ENCODE measurements around the gene SMIM17. TPM values are rescaled to one million over a fixed set of nuclear protein-coding genes. Genes with fewer than 3 reads are reported as not detected.

SMIM17 gene
- total RNA-seq (2014; rRNA removed; shearing (Covaris generic)) (0.43 TPM in 1 of 2 replicates, not detected in the other), polyA plus RNA-seq (2016; fragmentation: Nextera tagmentation; extraction: Ambion mirVana) (not detected in 2 replicates)

DNA sequence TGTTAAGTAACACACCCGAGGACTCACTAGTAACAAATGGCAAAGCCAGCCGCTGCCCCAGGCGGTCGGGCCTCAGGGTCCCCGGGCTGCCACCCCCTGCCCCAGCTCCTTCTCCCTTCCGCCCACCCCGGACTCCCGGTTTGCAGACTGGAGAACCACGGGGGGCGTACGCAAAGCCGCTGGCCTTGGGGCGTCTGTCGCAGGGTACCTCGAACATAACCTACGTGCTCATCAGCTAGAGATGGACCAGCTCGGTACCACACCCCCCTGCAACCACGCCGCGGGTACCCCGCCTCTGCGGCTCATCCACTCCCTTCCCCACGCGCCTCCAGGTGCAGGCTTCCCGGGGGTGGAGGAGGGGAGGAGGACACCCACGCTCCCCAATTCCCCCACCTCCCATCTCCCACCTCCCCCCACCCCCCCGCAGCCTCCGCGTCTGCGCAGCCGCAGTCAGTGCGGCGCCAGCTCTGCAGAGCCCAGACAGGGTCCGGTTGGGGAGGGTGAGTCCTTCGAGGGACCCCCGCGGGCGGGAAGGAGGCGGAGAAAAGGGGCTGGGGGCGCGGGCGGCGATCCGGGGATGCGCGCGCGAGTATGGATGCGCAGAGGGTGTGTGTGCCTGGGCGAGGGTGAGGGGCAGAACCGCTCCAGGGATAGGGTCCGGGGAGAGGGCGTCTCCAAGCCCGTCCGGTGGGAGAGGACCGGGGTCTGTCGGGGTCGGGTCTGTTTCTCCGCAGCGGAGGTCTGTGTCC is at the start of gene SMIM17:
TSS of gene SMIM17 (plus strand) at position 449 of the 749 bp plus-strand sequence. CDS start 2,509 bp downstream, outside the sequence.
- Histone ChIP-seq H3K9me2 (ENCODE audit: insufficient read depth) (no peaks in the 10 kb centered on the region), H3K9ac (no peak within 1 kb of the TSS), H3K4me3 (no peak within 1 kb of the TSS), H3K4me1 (ENCODE audit: insufficient read depth) (no peaks in the 10 kb centered on the region), H3K4me2 (ENCODE audit: unreplicated experiment) (no peak within 1 kb of the TSS), H3K27me3 (replicated peaks; ENCODE audit: insufficient read depth) (no peaks in the 10 kb centered on the region), H3K9me3 (ENCODE audit: low read depth) (no peaks in the 10 kb centered on the region), H3F3A (ENCODE audit: insufficient read depth) (no peaks in the 10 kb centered on the region; the same call in 1 of the 2 replicates), H3K79me2 (ENCODE audit: insufficient read depth) (no peaks in the 10 kb centered on the region), H4K20me1 (ENCODE audit: insufficient read depth) (no peaks in the 10 kb centered on the region), H2AFZ (no peak within 1 kb of the TSS), H3K36me3 (ENCODE audit: low read depth) (no peaks in the 10 kb centered on the region), H3K27ac (no peak within 1 kb of the TSS)
- in situ Hi-C loops (cut with MboI), result loop anchor here (25.0 kb wide), 1 partner anchor 606 kb away; no protein-coding TSS in a partner anchor
- WGBS, 2 experiments (ENCODE audit: low coverage in 1 of 2, low lambda C conversion rate in 2 of 2, missing lambda C conversion rate in 2 of 2), result 9% methylated on average over 26 to 58 of the region's 60 CpGs
- DNase-seq, result no peak
- TF ChIP-seq EZH2phosphoT487 (IDR thresholded peaks at IDR 0.05; ENCODE audit: insufficient read depth, low read depth) (no peak), EZH2 (IDR thresholded peaks at IDR 0.05; ENCODE audit: insufficient read depth, poor library complexity, severe bottlenecking) (no peak)

DNA sequence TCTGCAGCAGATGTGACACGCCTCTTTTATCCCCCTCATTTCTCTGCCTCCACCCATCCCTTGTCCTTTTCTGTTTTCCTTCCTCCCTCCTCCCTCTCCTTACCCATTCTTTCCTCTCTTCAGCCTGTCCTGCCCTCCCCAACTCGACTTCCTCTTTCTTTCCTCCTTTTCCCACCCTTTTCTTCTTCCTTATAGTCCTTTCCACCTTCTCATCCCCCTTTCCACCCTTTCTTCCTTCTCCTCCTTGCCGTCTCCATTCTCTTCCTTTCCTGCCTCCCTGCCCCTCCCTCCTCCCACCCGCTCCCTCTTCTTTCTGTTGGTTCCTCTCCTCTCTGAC is 48.5 kb upstream of the SMIM17 start:
- no peak overlapping the region for H3K4me2 ChIP-seq (ENCODE audit: unreplicated experiment)
- WGBS, 2 experiments (ENCODE audit: low coverage in 1 of 2, low lambda C conversion rate in 2 of 2, missing lambda C conversion rate in 2 of 2), result 47 to 100% methylated on average over 1 to 4 of the region's 4 CpGs

DNA sequence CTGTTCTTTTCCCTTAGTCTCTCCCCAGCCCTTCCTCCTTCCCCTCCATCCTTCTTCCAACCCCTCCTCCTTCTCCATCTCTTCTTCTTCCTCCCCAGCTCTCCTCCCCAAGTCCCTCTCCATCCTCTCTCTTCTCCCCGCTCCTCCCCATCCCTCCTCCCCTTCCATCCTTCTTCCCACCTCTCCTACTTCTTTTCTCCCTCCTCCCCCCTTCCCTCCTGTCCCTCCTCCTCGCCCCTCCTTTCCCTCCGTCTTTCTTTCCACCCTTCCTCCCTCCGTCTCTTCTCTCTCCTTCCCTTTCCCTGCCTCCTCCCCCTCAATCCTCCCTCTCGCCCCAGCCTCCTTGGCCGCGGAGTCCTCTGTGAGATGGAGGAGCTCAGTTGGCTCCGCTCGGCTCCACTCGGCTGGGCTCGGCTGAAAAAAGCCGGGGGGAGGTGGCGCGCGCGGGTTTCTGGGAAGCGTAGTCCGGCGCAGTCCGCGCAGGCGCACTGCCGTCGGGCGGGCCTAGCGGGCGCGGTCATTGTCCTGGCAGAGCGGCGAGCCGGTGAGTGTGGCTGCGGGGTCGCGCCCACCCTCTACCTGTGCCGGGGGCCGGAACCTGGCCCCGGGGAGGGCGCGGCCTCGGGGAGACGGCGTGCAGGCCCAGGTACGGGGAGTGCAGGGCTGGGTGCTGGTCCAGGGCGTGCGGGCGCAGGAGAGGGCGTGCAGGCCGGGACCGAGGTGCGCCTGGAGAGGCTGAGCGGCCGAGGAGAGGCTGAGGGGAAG is 48.0 kb upstream of the SMIM17 start, which contains the start of gene ZNF71:
TSS of gene ZNF71 (plus strand) at position 520 of the 765 bp plus-strand sequence. CDS start 6,257 bp downstream, outside the sequence.
- peaks cover 46% of the 10 kb centered on the region for H3K79me2 ChIP-seq (ENCODE audit: insufficient read depth)
- H3F3A ChIP-seq (ENCODE audit: insufficient read depth), result no peaks in the 10 kb centered on the region
- H3K4me1 ChIP-seq (ENCODE audit: insufficient read depth), result 0 out of 2 replicates have a peak, but pooled peaks cover 4% of the 10 kb centered on the region
- no peaks in the 10 kb centered on the region for H3K27me3 ChIP-seq (replicated peaks; ENCODE audit: insufficient read depth)
- peak; percentile 93 for DNase-seq
- in situ Hi-C loops (cut with MboI), result no loop called here
- H3K4me3 ChIP-seq, result peak within 1 kb of the TSS; percentile 89
- peak within 1 kb of the TSS; percentile 88 for H2AFZ ChIP-seq
- H3K4me2 ChIP-seq (ENCODE audit: unreplicated experiment), result peak within 1 kb of the TSS; percentile 67
- 0 out of 2 replicates have a peak, but pooled peaks cover 3% of the 10 kb centered on the region for H4K20me1 ChIP-seq (ENCODE audit: insufficient read depth)
- H3K36me3 ChIP-seq (ENCODE audit: low read depth), result 0 out of 2 replicates have a peak, but pooled peaks cover 6% of the 10 kb centered on the region
- WGBS, 2 experiments (ENCODE audit: low coverage in 1 of 2, low lambda C conversion rate in 2 of 2, missing lambda C conversion rate in 2 of 2), result 1 to 6% methylated on average over 47 to 52 of the region's 52 CpGs
- no peak within 1 kb of the TSS for H3K27ac ChIP-seq
- peak within 1 kb of the TSS; percentile 83 for H3K9ac ChIP-seq
- TF ChIP-seq EZH2phosphoT487 (IDR thresholded peaks at IDR 0.05; ENCODE audit: insufficient read depth, low read depth) (no peak), EZH2 (IDR thresholded peaks at IDR 0.05; ENCODE audit: insufficient read depth, poor library complexity, severe bottlenecking) (no peak)
- H3K9me3 ChIP-seq (ENCODE audit: low read depth), result no peaks in the 10 kb centered on the region
- no peaks in the 10 kb centered on the region for H3K9me2 ChIP-seq (ENCODE audit: insufficient read depth)

More for the DNA sequence above, 48.5 kb upstream of the SMIM17 start:
- Histone ChIP-seq H3F3A (ENCODE audit: insufficient read depth) (no peaks in the 10 kb centered on the region), H3K4me1 (ENCODE audit: insufficient read depth) (0 out of 2 replicates have a peak, but pooled peaks cover 4% of the 10 kb centered on the region), H3K9ac (peak overlapping the region; percentile 83; the same call in 1 of the 2 replicates), H2AFZ (peak overlapping the region; percentile 88), H4K20me1 (ENCODE audit: insufficient read depth) (0 out of 2 replicates have a peak, but pooled peaks cover 3% of the 10 kb centered on the region), H3K4me3 (peak overlapping the region; percentile 89), H3K27me3 (replicated peaks; ENCODE audit: insufficient read depth) (no peaks in the 10 kb centered on the region), H3K9me2 (ENCODE audit: insufficient read depth) (no peaks in the 10 kb centered on the region), H3K36me3 (ENCODE audit: low read depth) (0 out of 2 replicates have a peak, but pooled peaks cover 6% of the 10 kb centered on the region), H3K9me3 (ENCODE audit: low read depth) (no peaks in the 10 kb centered on the region), H3K27ac (no peak overlapping the region), H3K79me2 (ENCODE audit: insufficient read depth) (peaks cover 43% of the 10 kb centered on the region)
- no peak for DNase-seq
- TF ChIP-seq EZH2 (IDR thresholded peaks at IDR 0.05; ENCODE audit: insufficient read depth, poor library complexity, severe bottlenecking) (no peak), EZH2phosphoT487 (IDR thresholded peaks at IDR 0.05; ENCODE audit: insufficient read depth, low read depth) (no peak)
- in situ Hi-C loops (cut with MboI), result no loop called here

DNA sequence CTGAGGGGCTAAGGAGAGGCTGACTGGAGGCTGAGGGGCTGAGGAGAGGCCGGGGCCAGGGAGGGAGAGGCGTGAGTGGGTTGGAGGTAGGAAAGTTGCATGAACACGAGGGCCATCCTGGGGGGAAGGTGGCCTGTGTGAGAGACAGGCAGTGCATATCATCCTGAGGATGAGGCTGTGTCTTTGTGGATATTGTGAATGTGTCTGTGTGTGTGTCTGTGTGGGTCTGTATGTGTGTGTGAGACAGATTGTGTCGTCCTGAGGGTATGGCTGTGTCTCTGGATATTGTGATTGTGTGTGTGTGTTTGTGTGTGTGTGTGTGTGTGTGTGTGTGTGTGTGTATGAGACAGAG is 47.4 kb upstream of the SMIM17 start:
- DNase-seq, result no peak
- peak overlapping the region; percentile 89 for H3K4me3 ChIP-seq
- peak overlapping the region; percentile 83 for H3K9ac ChIP-seq
- H4K20me1 ChIP-seq (ENCODE audit: insufficient read depth), result 0 out of 2 replicates have a peak, but pooled peaks cover 3% of the 10 kb centered on the region
- H3K36me3 ChIP-seq (ENCODE audit: low read depth), result 0 out of 2 replicates have a peak, but pooled peaks cover 6% of the 10 kb centered on the region
- no peaks in the 10 kb centered on the region for H3K9me3 ChIP-seq (ENCODE audit: low read depth)
- WGBS, 2 experiments (ENCODE audit: low coverage in 1 of 2, low lambda C conversion rate in 2 of 2, missing lambda C conversion rate in 2 of 2), result 0 to 2% methylated on average over 2 to 4 of the region's 4 CpGs
- H2AFZ ChIP-seq, result peak overlapping the region; percentile 88
- H3K27ac ChIP-seq, result no peak overlapping the region
- in situ Hi-C loops (cut with MboI), result no loop called here
- 0 out of 2 replicates have a peak, but pooled peaks cover 4% of the 10 kb centered on the region for H3K4me1 ChIP-seq (ENCODE audit: insufficient read depth)
- TF ChIP-seq EZH2 (IDR thresholded peaks at IDR 0.05; ENCODE audit: insufficient read depth, poor library complexity, severe bottlenecking) (no peak), EZH2phosphoT487 (IDR thresholded peaks at IDR 0.05; ENCODE audit: insufficient read depth, low read depth) (no peak)
- no peaks in the 10 kb centered on the region for H3K27me3 ChIP-seq (replicated peaks; ENCODE audit: insufficient read depth)
- H3F3A ChIP-seq (ENCODE audit: insufficient read depth), result no peaks in the 10 kb centered on the region
- H3K9me2 ChIP-seq (ENCODE audit: insufficient read depth), result no peaks in the 10 kb centered on the region
- peaks cover 48% of the 10 kb centered on the region for H3K79me2 ChIP-seq (ENCODE audit: insufficient read depth)
- peak overlapping the region; percentile 67 for H3K4me2 ChIP-seq (ENCODE audit: unreplicated experiment)

Measured in GM23248 (cell line).